HL-60 (cell line): ENCODE data around the gene DNAJC6.

Source experiments
- DNase-seq, 2 experiments: peaks; one replicate each; pipeline ENCODE4 v3.0.0-alpha.2; 2010 to 2020; ENCODE audit warnings: low read depth in 1 of 2, low spot score in 1 of 2
- H3K27ac ChIP-seq: fragments of 250-450 bp; sonication (Bioruptor Pico); replicated peaks from 2 replicates; pipeline ENCODE4 v1.5.1; 2020; ENCODE audit warnings: mild to moderate bottlenecking, moderate library complexity
- H3K27me3 ChIP-seq: fragments of 250-450 bp; sonication (Bioruptor Pico); 2 replicates; pipeline ENCODE4 v1.5.1; 2021; ENCODE audit warnings: mild to moderate bottlenecking, moderate library complexity; ENCODE audit not compliant: insufficient read depth, poor library complexity, severe bottlenecking
- H3K4me3 ChIP-seq: replicated peaks from 2 replicates; pipeline ENCODE4 v1.5.1; 2011; ENCODE audit warnings: mild to moderate bottlenecking, control low read depth, low read length; ENCODE audit not compliant: insufficient read depth
- GABPA ChIP-seq: IDR thresholded peaks from 2 replicates; pipeline ENCODE4 v1.6.1; 2012; ENCODE audit warnings: low read depth
- POLR2AphosphoS5 ChIP-seq: IDR thresholded peaks from 2 replicates; pipeline ENCODE4 v1.6.1; 2012; ENCODE audit warnings: low read depth
- SPI1 ChIP-seq: IDR thresholded peaks from 2 replicates; pipeline ENCODE4 v1.6.1; 2012; ENCODE audit warnings: low read depth, mild to moderate bottlenecking, borderline replicate concordance
- TF ChIP-seq, protein P1 (sequence below): IDR thresholded peaks from one replicate; pipeline ENCODE4 v1.5.1; 2011; ENCODE audit warnings: low read length, control low read depth, inconsistent platforms; ENCODE audit not compliant: insufficient read depth
- TF ChIP-seq, protein P2 (sequence below): IDR thresholded peaks from 2 replicates; pipeline ENCODE4 v1.6.1; 2012; ENCODE audit warnings: low read depth; ENCODE audit not compliant: insufficient replicate concordance

The DNAJC6 gene

DNA sequence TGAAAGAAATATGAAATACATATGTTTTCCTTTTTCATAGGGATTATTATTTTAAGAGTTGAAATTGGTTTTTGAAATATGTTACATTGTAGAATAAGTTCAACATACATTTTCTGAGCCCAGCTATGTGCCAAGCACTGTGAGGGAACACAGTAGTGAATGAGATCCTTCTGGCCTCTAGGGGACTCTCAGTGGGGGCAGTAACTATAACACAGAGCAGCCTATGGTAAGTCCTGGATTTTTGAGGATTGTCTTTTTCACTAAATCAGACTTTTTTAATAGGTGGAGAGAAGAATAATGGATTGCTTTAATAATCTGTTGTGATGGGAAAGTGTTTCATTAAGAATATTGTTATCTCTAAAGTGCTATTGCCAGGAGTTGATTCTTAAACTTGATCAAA lies 2.4 kb downstream of the DNAJC6 start:
- TF ChIP-seq, protein P1, sequence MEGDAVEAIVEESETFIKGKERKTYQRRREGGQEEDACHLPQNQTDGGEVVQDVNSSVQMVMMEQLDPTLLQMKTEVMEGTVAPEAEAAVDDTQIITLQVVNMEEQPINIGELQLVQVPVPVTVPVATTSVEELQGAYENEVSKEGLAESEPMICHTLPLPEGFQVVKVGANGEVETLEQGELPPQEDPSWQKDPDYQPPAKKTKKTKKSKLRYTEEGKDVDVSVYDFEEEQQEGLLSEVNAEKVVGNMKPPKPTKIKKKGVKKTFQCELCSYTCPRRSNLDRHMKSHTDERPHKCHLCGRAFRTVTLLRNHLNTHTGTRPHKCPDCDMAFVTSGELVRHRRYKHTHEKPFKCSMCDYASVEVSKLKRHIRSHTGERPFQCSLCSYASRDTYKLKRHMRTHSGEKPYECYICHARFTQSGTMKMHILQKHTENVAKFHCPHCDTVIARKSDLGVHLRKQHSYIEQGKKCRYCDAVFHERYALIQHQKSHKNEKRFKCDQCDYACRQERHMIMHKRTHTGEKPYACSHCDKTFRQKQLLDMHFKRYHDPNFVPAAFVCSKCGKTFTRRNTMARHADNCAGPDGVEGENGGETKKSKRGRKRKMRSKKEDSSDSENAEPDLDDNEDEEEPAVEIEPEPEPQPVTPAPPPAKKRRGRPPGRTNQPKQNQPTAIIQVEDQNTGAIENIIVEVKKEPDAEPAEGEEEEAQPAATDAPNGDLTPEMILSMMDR = no peak
- TF ChIP-seq, protein P2, sequence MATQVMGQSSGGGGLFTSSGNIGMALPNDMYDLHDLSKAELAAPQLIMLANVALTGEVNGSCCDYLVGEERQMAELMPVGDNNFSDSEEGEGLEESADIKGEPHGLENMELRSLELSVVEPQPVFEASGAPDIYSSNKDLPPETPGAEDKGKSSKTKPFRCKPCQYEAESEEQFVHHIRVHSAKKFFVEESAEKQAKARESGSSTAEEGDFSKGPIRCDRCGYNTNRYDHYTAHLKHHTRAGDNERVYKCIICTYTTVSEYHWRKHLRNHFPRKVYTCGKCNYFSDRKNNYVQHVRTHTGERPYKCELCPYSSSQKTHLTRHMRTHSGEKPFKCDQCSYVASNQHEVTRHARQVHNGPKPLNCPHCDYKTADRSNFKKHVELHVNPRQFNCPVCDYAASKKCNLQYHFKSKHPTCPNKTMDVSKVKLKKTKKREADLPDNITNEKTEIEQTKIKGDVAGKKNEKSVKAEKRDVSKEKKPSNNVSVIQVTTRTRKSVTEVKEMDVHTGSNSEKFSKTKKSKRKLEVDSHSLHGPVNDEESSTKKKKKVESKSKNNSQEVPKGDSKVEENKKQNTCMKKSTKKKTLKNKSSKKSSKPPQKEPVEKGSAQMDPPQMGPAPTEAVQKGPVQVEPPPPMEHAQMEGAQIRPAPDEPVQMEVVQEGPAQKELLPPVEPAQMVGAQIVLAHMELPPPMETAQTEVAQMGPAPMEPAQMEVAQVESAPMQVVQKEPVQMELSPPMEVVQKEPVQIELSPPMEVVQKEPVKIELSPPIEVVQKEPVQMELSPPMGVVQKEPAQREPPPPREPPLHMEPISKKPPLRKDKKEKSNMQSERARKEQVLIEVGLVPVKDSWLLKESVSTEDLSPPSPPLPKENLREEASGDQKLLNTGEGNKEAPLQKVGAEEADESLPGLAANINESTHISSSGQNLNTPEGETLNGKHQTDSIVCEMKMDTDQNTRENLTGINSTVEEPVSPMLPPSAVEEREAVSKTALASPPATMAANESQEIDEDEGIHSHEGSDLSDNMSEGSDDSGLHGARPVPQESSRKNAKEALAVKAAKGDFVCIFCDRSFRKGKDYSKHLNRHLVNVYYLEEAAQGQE = no peak
- TF ChIP-seq POLR2AphosphoS5 (no peak), GABPA (no peak), SPI1 (no peak)
- DNase-seq = no peak
- Histone ChIP-seq H3K27ac (no peak overlapping the region), H3K4me3 (no peak overlapping the region), H3K27me3 (peaks cover 33% of the 10 kb centered on the region)

DNA sequence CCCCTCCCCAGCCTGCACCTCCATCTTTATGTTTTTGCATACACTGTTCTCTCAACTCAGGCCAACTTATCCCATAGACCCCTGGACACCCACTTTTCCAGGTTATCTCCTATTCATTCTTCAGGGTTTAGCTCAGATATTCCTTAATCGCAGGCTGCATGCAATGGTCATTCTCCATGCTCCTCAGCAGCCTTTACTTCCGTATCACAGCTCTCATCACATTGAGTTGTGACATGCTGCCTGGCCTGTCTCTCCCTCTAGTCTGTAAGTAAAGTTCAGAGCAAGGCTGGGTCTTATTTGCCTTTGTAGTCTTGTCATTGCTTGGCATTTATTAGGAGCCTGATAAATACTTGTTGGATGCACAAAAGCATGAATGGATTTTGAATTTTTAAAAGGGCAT lies 6.9 kb downstream of the DNAJC6 start:
- no peak overlapping the region for H3K27ac ChIP-seq
- TF ChIP-seq, protein P1 = no peak
- TF ChIP-seq, protein P2 = no peak
- TF ChIP-seq SPI1 = no peak
- no peak for TF ChIP-seq POLR2AphosphoS5
- TF ChIP-seq GABPA = no peak
- H3K4me3 ChIP-seq = no peak overlapping the region
- DNase-seq = no peak
- H3K27me3 ChIP-seq = peaks cover 4% of the 10 kb centered on the region

DNA sequence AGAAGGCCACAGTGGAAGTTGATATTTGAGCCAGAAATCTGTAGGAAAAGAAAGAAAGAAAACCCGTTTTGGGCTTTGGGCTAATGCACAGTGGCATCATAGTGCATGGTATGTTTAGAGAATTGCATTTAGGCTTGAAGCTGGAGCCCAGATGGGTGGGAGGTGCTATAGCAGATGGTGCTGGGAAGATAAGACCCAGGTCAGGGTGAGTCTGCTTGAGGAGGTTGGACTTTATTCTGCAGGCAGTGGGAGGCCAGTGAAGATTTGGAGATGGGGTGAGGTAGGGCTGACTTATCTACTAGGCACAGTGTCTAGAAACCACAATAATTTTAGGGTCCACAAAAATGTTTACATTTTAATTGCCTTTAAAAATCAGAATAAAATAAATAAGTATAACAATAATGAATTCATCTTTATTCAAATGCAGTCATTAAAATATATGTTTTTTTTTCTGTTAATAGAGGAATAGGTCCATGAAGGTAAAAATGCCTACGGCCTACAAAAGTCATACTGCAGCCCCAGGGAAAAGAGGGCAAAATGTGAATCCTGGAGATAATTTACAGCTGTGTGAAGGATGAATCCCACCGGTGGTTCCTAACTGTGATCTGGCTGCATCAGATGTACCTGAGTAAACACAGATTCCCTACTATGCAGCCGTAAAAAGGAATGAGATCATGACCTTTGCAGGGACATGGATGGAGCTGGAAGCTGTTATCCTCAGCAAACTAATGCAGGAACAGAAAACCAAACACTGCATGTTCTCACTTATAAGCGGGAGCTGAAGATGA lies 8.7 kb downstream of the DNAJC6 start:
- TF ChIP-seq, protein P2 = no peak
- no peak for TF ChIP-seq GABPA
- no peak for TF ChIP-seq POLR2AphosphoS5
- TF ChIP-seq, protein P1 = no peak
- no peak for TF ChIP-seq SPI1
- Histone ChIP-seq H3K27me3 (peaks cover 4% of the 10 kb centered on the region), H3K4me3 (no peak overlapping the region), H3K27ac (no peak overlapping the region)
- DNase-seq = no peak
